ENCODE measurements around the gene MT1H.

MT1H gene

GRCh38 chr16:56636616-56637413, 32.8 kb upstream of the MT1H start:
- ChIA-PET CTCF (no interaction called here), POLR2A (no interaction called here)
- TF ChIP-seq, protein P1, sequence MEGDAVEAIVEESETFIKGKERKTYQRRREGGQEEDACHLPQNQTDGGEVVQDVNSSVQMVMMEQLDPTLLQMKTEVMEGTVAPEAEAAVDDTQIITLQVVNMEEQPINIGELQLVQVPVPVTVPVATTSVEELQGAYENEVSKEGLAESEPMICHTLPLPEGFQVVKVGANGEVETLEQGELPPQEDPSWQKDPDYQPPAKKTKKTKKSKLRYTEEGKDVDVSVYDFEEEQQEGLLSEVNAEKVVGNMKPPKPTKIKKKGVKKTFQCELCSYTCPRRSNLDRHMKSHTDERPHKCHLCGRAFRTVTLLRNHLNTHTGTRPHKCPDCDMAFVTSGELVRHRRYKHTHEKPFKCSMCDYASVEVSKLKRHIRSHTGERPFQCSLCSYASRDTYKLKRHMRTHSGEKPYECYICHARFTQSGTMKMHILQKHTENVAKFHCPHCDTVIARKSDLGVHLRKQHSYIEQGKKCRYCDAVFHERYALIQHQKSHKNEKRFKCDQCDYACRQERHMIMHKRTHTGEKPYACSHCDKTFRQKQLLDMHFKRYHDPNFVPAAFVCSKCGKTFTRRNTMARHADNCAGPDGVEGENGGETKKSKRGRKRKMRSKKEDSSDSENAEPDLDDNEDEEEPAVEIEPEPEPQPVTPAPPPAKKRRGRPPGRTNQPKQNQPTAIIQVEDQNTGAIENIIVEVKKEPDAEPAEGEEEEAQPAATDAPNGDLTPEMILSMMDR (IDR thresholded peaks at IDR 0.05; ENCODE audit: control extremely low read depth, extremely low read depth, low read depth, missing control alignments) = no peak
- no peak for DNase-seq (ENCODE audit: extremely low spot score)

DNA sequence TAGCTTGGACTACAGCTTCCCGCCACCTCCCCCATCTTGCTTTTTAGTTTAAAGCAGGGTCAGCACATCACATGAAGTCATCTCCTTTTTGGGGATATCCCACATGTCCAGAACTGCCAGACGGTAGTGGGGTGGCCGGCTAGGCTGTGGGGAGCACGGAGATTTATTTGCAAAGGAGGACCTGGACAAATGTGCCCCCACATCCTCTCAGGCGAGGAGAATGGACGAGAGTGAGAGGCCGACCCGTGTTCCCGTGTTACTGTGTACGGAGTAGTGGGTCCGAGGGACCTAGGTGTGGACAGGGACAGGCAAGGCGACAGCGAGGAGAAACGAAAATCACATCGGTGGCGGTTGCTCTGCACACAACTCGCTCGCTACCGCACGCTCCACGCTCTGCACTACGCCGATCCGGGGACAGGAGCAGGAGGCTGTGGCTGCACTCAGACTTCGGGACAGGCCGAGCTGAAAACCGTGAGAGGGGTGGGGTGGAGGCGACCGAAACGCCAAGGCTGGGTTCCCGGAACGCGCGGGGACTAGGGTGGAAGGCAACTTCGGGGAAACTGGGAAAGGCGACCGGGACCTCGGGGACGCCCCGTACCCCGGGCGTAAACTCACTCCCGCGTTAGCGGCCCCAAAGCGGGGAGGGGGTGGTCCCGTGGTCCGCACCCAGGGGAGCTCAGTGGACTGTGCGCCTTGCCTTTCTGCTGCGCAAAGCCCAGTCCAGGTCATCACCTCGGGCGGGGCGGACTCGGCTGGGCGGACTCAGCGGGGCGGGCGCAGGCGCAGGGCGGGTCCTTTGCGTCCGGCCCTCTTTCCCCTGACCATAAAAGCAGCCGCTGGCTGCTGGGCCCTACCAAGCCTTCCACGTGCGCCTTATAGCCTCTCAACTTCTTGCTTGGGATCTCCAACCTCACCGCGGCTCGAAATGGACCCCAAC, 31.5 kb upstream of the MT1H start, which contains the start of gene MT1A:
Gene MT1A, plus strand, starts transcription at position 853 of the 937 bp plus-strand sequence. Its CDS starts 73 bp downstream, at position 926.
- TF ChIP-seq, protein P1 (IDR thresholded peaks at IDR 0.05; ENCODE audit: control extremely low read depth, extremely low read depth, low read depth, missing control alignments) = no peak
- ChIA-PET CTCF (no interaction called here), POLR2A (no interaction called here)
- DNase-seq (ENCODE audit: extremely low spot score) = no peak

DNA sequence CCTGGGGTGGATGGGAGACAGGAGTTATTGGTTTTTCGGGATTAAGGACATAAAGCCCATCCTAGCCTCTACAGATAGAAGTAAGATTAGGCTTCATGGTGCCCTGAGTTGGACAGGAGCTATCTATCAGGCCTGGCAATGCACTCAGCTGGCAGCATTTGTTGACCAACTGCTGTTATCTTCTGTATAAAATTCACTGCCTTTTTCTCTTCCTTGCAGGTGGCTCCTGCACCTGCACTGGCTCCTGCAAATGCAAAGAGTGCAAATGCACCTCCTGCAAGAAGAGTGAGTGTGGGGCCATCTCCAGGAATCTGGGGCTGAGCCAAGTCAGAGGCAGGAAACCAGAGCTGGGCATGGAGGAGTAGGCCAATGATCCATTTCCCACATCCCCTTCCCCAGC, 30.6 kb upstream of the MT1H start:
- ChIA-PET CTCF (interaction anchor here (1.5 kb wide), 1 partner anchor 63 kb away, joined by 3 read pairs; no protein-coding TSS in a partner anchor), POLR2A (interaction anchor here (0.6 kb wide), 1 partner anchor 63 kb away, joined by 3 read pairs; no protein-coding TSS in a partner anchor)
- no peak for DNase-seq (ENCODE audit: extremely low spot score)
- TF ChIP-seq, protein P1 (IDR thresholded peaks at IDR 0.05; ENCODE audit: control extremely low read depth, extremely low read depth, low read depth, missing control alignments) = no peak

GRCh38 chr16:56640076-56640475, 29.5 kb upstream of the MT1H start:
- no peak for DNase-seq (ENCODE audit: extremely low spot score)
- TF ChIP-seq, protein P1 (IDR thresholded peaks at IDR 0.05; ENCODE audit: control extremely low read depth, extremely low read depth, low read depth, missing control alignments) = no peak
- POLR2A ChIA-PET = no interaction called here
- CTCF ChIA-PET = interaction anchor here (1.5 kb wide), 1 partner anchor 62 kb away, joined by 3 read pairs; no protein-coding TSS in a partner anchor

DNA sequence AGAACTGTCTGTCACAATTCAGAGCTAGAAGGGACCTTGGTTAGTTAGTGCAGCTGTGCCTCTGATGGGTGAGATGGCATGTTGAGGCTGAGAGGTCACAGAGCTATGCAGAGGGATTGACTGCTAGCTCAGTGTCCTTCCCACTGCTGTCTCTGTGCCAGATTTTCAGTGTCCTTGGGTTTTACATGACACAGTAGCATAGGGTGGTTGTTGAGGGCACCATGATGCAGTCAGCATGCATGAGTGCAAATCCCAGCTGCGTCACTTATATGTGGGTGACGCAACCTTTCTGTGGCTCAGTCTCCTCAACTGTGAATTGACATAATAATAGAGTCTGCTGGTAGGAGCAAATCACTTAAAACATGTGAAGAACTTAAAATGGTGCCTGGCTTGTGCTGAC, 28.4 kb upstream of the MT1H start:
- POLR2A ChIA-PET = no interaction called here
- CTCF ChIA-PET = no interaction called here
- no peak for DNase-seq (ENCODE audit: extremely low spot score)
- TF ChIP-seq, protein P1 (IDR thresholded peaks at IDR 0.05; ENCODE audit: control extremely low read depth, extremely low read depth, low read depth, missing control alignments) = no peak

DNA sequence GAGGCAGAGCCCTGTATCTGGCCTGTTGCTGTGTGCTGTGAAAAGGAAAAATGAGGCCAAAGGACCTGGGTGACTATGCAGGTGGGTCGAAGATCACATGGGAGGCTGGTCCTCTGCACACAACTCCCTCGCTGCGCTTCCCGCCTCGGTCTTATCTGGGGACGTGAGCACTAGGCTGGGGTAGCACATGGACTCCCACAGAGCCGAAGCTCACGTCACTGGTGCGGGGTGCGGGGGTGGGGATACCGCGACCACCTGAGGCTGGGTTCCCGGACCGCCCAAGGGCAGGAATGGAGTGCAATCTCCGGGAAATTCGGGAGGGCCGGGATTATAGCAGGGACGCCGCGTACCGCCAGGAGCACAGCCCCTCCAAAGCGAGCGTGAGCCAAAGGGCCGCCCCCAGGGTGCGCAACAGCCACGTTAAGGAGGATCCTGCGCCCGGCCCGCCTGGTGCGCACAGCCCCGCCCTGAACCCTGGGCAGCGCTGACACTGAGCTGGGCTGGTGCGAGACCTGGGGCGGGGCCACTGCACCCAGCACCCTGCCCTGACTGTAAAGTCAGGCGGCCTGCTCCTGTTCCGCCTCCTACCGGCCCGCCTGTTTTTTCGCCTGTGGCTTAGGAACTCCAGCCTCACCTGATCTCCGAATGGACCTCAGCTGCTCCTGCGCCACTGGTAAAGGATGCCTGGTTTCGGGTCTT, 26.4 kb upstream of the MT1H start:
- no peak for DNase-seq (ENCODE audit: extremely low spot score)
- POLR2A ChIA-PET = no interaction called here
- TF ChIP-seq, protein P1 (IDR thresholded peaks at IDR 0.05; ENCODE audit: control extremely low read depth, extremely low read depth, low read depth, missing control alignments) = no peak
- CTCF ChIA-PET = interaction anchor here (1.0 to 2.0 kb wide), 5 partner anchors 15 to 67 kb away, joined by 3 to 7 read pairs (median 3); partner anchors contain the start of gene MT2A

All from GM10248 (cell line).